ENCODE data around the gene BAZ2B.

The BAZ2B gene

GRCh38 chr2:159439421-159439820 is 176.9 kb downstream of the BAZ2B start:
- TF ChIP-seq CTCF (conservative IDR thresholded peaks at IDR 0.05; ENCODE audit: low read length): no peak
- no peak for DNase-seq (ENCODE audit: low read depth)

GRCh38 chr2:159438720-159439353 is 177.5 kb downstream of the BAZ2B start:
- no peak for TF ChIP-seq CTCF (conservative IDR thresholded peaks at IDR 0.05; ENCODE audit: low read length)
- no peak for DNase-seq (ENCODE audit: low read depth)
- no peak overlapping the region for H3K4me3 ChIP-seq (ENCODE audit: low read length)

More at GRCh38 chr2:159439421-159439820, 176.9 kb downstream of the BAZ2B start:
- H3K4me3 ChIP-seq (ENCODE audit: low read length): no peak overlapping the region

- no peak for TF ChIP-seq CTCF (conservative IDR thresholded peaks at IDR 0.05; ENCODE audit: low read length)
- DNase-seq (ENCODE audit: low read depth): no peak
- H3K4me3 ChIP-seq (ENCODE audit: low read length): no peak overlapping the region
These were observed 178.1 kb downstream of the BAZ2B start for GRCh38 chr2:159438284-159438683.

DNA sequence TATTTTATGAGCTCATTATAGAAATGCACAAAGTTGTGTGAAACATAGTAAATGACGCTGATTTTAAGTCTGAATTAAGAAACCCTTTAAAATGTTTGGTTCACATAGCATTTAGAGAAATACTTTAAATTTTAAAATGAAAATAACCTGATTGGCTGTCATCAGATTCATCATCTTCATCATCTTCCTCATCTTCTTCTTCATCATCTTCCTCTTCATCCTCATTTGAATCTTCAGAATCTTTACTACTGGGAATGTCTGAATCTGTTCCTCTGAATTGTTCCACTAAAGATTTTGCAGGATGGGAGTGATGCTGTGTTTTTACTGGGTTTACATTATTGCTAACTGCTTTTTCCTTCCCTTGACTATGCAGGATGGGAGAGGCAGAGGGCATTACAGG is 183.7 kb downstream of the BAZ2B start:
- no peak overlapping the region for H3K4me3 ChIP-seq (ENCODE audit: low read length)
- TF ChIP-seq CTCF (conservative IDR thresholded peaks at IDR 0.05; ENCODE audit: low read length): no peak
- no peak for DNase-seq (ENCODE audit: low read depth)

DNA sequence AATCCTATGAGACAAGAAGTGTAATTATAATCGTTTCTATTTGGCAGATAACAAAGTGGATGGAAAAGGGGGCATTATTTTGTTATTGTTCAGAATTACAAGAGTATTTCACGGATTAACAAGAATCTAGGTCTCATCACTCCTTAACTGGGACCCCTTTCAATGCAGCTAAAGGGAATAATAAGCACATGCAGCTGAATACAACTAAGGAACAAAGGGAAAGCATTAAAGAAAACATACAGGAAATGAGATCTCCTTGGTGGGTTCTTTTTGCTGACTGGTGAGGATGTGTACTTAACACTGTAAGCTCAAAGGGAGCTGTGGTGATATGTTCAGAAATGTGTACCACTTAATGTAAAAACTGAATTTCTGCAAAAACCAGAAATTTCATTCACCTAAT is 189.3 kb downstream of the BAZ2B start:
- no peak for DNase-seq (ENCODE audit: low read depth)
- no peak overlapping the region for H3K4me3 ChIP-seq (ENCODE audit: low read length)
- TF ChIP-seq CTCF (conservative IDR thresholded peaks at IDR 0.05; ENCODE audit: low read length): no peak

- H3K4me3 ChIP-seq (ENCODE audit: low read length): no peak overlapping the region
- no peak for TF ChIP-seq CTCF (conservative IDR thresholded peaks at IDR 0.05; ENCODE audit: low read length)
- no peak for DNase-seq (ENCODE audit: low read depth)
These were observed 196.9 kb downstream of the BAZ2B start for GRCh38 chr2:159419403-159419802.

DNA sequence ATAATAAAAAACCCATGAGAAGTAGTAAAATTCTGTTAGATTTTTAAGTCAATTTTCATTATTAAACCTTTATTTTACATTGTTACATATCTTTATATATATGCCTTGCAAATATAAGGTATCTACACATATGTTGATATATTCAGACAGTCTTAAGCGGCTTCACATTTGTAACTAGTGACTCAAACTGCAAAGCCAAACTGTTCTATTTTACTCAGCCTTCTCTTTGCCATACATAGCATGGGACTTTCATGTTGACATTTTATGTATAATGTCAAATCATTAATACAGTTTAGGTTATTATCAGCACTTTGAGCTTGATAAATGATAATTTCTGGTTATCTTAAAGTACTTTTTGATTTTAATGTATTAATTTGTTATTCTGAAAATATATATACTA is 204.9 kb downstream of the BAZ2B start:
- DNase-seq (ENCODE audit: low read depth): no peak
- no peak for TF ChIP-seq CTCF (conservative IDR thresholded peaks at IDR 0.05; ENCODE audit: low read length)
- H3K4me3 ChIP-seq (ENCODE audit: low read length): no peak overlapping the region
